Keratinocyte (primary cell): ENCODE data around the gene MOB3B. TPM values are rescaled to one million over a fixed set of nuclear protein-coding genes. Genes with fewer than 3 reads are reported as not detected.

Experiments used
- DNase-seq: peaks from one replicate; pipeline ENCODE4 v3.0.0-alpha.2; 2011; ENCODE audit warnings: low read depth, missing footprints, low spot score
- FAIRE-seq: peaks from 2 replicates; lab custom pipeline; 2011; peaks lifted over from hg19 to GRCh38; lab: Jason Lieb, UNC
- H2AFZ ChIP-seq: 2 replicates; pipeline ENCODE4 v1.6.0; 2012; ENCODE audit warnings: low read length, control low read depth, inconsistent platforms; ENCODE audit not compliant: control insufficient read depth
- H3K27ac ChIP-seq: 2 replicates; pipeline ENCODE4 v1.5.1; 2011; ENCODE audit warnings: low read length; ENCODE audit not compliant: control insufficient read depth, insufficient read depth
- H3K27me3 ChIP-seq: 3 replicates; pipeline ENCODE4 v1.6.0; 2011; ENCODE audit warnings: low read length; ENCODE audit not compliant: control insufficient read depth, insufficient read depth; ENCODE audit errors: extremely low read depth
- H3K36me3 ChIP-seq, 2 experiments: 2 replicates in 1 of 2; 3 replicates in 1 of 2; pipeline ENCODE4 v1.5.1; 2011; ENCODE audit warnings: low read length in 2 of 2, mild to moderate bottlenecking in 1 of 2; ENCODE audit not compliant: control insufficient read depth in 2 of 2, insufficient read depth in 2 of 2; ENCODE audit errors: extremely low read depth in 1 of 2
- H3K4me1 ChIP-seq: 3 replicates; pipeline ENCODE4 v1.5.1; 2011; ENCODE audit warnings: low read length; ENCODE audit not compliant: control insufficient read depth, insufficient read depth; ENCODE audit errors: extremely low read depth
- H3K4me2 ChIP-seq: 3 replicates; pipeline ENCODE4 v1.6.0; 2011; ENCODE audit warnings: low read depth, low read length; ENCODE audit not compliant: control insufficient read depth, insufficient read depth; ENCODE audit errors: extremely low read depth
- H3K4me3 ChIP-seq, 3 experiments: fragments of 200-600 bp in 1 of 3; sonication (generic) in 1 of 3; 2 replicates in 2 of 3; 3 replicates in 1 of 3; pipeline ENCODE4 v1.5.1; 2011 to 2016; ENCODE audit warnings: low read length in 3 of 3, mild to moderate bottlenecking in 3 of 3, control low read depth in 2 of 3, inconsistent platforms in 1 of 3, low read depth in 1 of 3, mixed read lengths in 1 of 3, mixed run types in 1 of 3, moderate library complexity in 1 of 3; ENCODE audit not compliant: control insufficient read depth in 2 of 3, insufficient read depth in 2 of 3; ENCODE audit errors: extremely low read depth in 1 of 3
- H3K79me2 ChIP-seq: 2 replicates; pipeline ENCODE4 v1.6.0; 2012; ENCODE audit warnings: low read length; ENCODE audit not compliant: control insufficient read depth, insufficient read depth
- H3K9ac ChIP-seq: 3 replicates; pipeline ENCODE4 v1.6.0; 2011; ENCODE audit warnings: low read length; ENCODE audit not compliant: control insufficient read depth, insufficient read depth; ENCODE audit errors: extremely low read depth
- H3K9me1 ChIP-seq: 3 replicates; pipeline ENCODE4 v1.6.0; 2011; ENCODE audit warnings: low read length; ENCODE audit not compliant: control insufficient read depth, insufficient read depth; ENCODE audit errors: extremely low read depth
- H3K9me3 ChIP-seq: 2 replicates; pipeline ENCODE4 v1.5.1; 2012; ENCODE audit warnings: low read depth, low read length; ENCODE audit not compliant: control insufficient read depth
- H4K20me1 ChIP-seq: 3 replicates; pipeline ENCODE4 v1.6.0; 2011; ENCODE audit warnings: low read length; ENCODE audit not compliant: control insufficient read depth, insufficient read depth; ENCODE audit errors: extremely low read depth
- EZH2 ChIP-seq: IDR thresholded peaks from one replicate; pipeline ENCODE4 v1.6.1; 2012; ENCODE audit warnings: inconsistent platforms, mild to moderate bottlenecking, low read length, moderate library complexity
- dilution Hi-C: fragments of 300-500 bp; cut with MboI; formaldehyde crosslinking; loops from one replicate; pipeline ENCODE4 v1.7.0; 2020; ENCODE audit warnings: low sequenced_read_pairs; ENCODE audit not compliant: extremely low pct_ligation_motif_present
- polyA plus RNA-seq, 5 experiments: library from polyadenylated mRNA; depleted of rRNA in 3 of 5; stranded (reverse) in 3 of 5; stranded (forward) in 1 of 5; unstranded in 1 of 5; fragments of >200 nt; gene quantifications; 1 replicate in 1 of 5; 2 replicates in 3 of 5; 3 replicates in 1 of 5; pipeline versions ENCODE4 v1.2.1 to v1.2.3, GENCODE V29; 2011 to 2012; ENCODE audit warnings: missing spikeins in 2 of 5, low read depth in 1 of 5, low replicate concordance in 1 of 5
- TF ChIP-seq, protein P1 (sequence below), 3 experiments: IDR thresholded peaks in 1 of 3; conservative IDR thresholded peaks in 1 of 3; optimal IDR thresholded peaks in 1 of 3; 2 replicates in 2 of 3; 3 replicates in 1 of 3; pipeline versions ENCODE3 to v1.5.1; 2011; ENCODE audit warnings: low read length in 3 of 3, mild to moderate bottlenecking in 3 of 3, moderate library complexity in 2 of 3, control low read depth in 1 of 3, inconsistent platforms in 1 of 3; ENCODE audit not compliant: insufficient read depth in 2 of 3; ENCODE audit errors: extremely low read depth in 1 of 3

MOB3B gene
- polyA plus RNA-seq, 1 donor (not counting 4 experiments of a cell fraction or from before 2014, with no cell fraction given), result 35.3 TPM

DNA sequence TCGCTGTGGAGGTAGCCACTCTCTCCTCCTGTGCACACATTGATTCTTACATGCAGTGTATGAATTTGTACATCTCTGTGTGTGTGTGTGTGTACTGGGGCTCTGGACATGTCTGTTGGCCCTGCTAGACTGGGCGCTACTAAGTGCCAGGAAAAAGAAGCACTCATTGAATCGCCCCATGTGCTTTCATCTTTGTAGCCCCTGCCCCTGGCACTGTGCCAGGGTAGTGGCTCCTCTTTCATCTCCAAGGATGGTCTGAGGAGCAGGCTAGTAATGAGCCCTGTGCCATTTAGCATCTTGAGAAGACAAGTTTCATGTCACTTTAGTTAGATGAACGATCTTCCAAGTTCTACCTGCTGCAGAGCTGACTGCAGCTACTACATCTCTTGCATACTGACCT is 198.2 kb downstream of the MOB3B start:
- no peak overlapping the region for H3K27ac ChIP-seq
- dilution Hi-C loops, result loop anchor here (25.0 kb wide), 1 partner anchor 206 kb away; the partner anchor contains the start of gene MOB3B
- H4K20me1 ChIP-seq, result no peaks in the 10 kb centered on the region
- TF ChIP-seq EZH2, result no peak
- TF ChIP-seq, protein P1, sequence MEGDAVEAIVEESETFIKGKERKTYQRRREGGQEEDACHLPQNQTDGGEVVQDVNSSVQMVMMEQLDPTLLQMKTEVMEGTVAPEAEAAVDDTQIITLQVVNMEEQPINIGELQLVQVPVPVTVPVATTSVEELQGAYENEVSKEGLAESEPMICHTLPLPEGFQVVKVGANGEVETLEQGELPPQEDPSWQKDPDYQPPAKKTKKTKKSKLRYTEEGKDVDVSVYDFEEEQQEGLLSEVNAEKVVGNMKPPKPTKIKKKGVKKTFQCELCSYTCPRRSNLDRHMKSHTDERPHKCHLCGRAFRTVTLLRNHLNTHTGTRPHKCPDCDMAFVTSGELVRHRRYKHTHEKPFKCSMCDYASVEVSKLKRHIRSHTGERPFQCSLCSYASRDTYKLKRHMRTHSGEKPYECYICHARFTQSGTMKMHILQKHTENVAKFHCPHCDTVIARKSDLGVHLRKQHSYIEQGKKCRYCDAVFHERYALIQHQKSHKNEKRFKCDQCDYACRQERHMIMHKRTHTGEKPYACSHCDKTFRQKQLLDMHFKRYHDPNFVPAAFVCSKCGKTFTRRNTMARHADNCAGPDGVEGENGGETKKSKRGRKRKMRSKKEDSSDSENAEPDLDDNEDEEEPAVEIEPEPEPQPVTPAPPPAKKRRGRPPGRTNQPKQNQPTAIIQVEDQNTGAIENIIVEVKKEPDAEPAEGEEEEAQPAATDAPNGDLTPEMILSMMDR (optimal IDR thresholded peaks at IDR 0.05 in 1 of 3, IDR thresholded peaks at IDR 0.05 in 1 of 3, conservative IDR thresholded peaks at IDR 0.05 in 1 of 3; ENCODE audit: extremely low read depth in 1 of 3, insufficient read depth in 2 of 3, low read length in 3 of 3), result no peak
- no peak overlapping the region for H2AFZ ChIP-seq
- no peak overlapping the region for H3K4me2 ChIP-seq
- H3K36me3 ChIP-seq, result peaks cover 8 to 20% of the 10 kb centered on the region in 2 experiments
- FAIRE-seq (no peak), DNase-seq (no peak)
- no peak overlapping the region for H3K9ac ChIP-seq
- no peaks in the 10 kb centered on the region for H3K9me1 ChIP-seq
- no peaks in the 10 kb centered on the region for H3K27me3 ChIP-seq
- H3K4me3 ChIP-seq, result no peak overlapping the region
- peaks cover 6% of the 10 kb centered on the region for H3K4me1 ChIP-seq
- peaks cover 5% of the 10 kb centered on the region for H3K79me2 ChIP-seq
- H3K9me3 ChIP-seq, result no peaks in the 10 kb centered on the region

DNA sequence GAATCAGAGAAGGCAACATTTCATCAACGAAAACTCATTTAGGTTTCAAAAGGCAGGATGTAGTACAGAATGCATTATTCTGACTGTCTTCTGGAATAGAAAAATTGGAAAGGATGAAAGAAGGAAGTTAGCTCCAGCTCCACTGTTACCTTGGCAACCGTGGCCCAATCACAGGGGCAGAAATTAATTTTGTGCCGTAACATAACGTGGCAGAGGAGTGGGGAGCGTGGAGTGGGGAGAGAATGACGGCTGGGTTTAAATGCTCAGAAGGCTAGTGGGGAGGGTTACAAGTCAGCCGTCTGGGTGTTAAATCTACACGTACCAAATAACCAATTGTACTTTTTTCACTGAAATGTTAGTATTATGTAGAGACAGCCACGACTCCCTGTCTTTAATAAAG is 200.3 kb downstream of the MOB3B start:
- Histone ChIP-seq H3K79me2 (peaks cover 3% of the 10 kb centered on the region), H3K4me2 (no peak overlapping the region), H3K9ac (no peak overlapping the region), H3K27me3 (no peaks in the 10 kb centered on the region), H3K9me3 (peaks cover 2% of the 10 kb centered on the region), H4K20me1 (no peaks in the 10 kb centered on the region), H2AFZ (no peak overlapping the region), H3K27ac (no peak overlapping the region), H3K9me1 (no peaks in the 10 kb centered on the region), H3K4me3 (no peak overlapping the region), H3K36me3 (peaks cover 8 to 20% of the 10 kb centered on the region in 2 experiments), H3K4me1 (peaks cover 6% of the 10 kb centered on the region)
- no peak for TF ChIP-seq EZH2
- TF ChIP-seq, protein P1 (optimal IDR thresholded peaks at IDR 0.05 in 1 of 3, IDR thresholded peaks at IDR 0.05 in 1 of 3, conservative IDR thresholded peaks at IDR 0.05 in 1 of 3; ENCODE audit: extremely low read depth in 1 of 3, insufficient read depth in 2 of 3, low read length in 3 of 3), result no peak
- FAIRE-seq (no peak), DNase-seq (no peak)
- dilution Hi-C loops, result loop anchor here (25.0 kb wide), 1 partner anchor 208 kb away; the partner anchor contains the start of gene MOB3B
